HG03442 (cell line): Measurements from ENCODE around the gene IL1RN.

Source experiments
- ATAC-seq: cut with Tn5 transposase; IDR thresholded peaks from one replicate; pipeline ENCODE4 v1.9.1; 2021; ENCODE audit warnings: mild to moderate bottlenecking, moderate library complexity; ENCODE audit not compliant: unreplicated experiment

IL1RN gene

DNA sequence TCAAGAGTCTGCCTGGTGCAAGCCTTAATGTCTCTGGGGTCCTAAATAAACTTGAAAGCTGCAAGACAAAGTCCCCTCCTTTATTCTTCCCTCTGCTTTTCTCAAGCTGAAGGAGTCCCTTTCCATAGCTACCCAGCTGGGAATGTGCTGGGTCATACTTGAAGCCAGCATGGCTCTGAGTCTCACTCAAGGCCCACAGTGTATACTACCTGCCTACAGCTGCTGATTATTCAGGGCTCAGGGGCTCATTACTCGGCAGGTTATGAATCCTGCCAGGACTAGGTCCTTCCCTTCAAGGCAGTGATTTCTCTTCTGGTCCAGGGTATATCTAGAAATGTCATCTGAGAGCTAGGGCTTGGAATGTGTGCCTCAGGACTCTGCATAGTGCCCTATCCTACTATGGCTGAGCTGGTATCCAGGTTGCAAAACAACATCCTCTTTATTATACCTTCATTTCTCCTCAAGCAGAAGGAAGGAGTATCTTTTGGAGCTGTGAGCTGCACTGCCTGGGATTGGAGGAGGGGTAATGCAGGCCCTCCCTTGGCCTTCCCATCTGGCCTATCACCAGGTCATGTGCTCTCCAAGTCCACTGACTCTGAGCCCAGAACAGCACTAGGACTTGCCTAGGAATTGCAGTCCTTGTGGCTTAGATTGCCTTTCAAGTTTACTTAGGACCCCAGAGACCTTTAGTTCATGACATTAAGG is 22.3 kb downstream of the IL1RN start:
- no peak for ATAC-seq

DNA sequence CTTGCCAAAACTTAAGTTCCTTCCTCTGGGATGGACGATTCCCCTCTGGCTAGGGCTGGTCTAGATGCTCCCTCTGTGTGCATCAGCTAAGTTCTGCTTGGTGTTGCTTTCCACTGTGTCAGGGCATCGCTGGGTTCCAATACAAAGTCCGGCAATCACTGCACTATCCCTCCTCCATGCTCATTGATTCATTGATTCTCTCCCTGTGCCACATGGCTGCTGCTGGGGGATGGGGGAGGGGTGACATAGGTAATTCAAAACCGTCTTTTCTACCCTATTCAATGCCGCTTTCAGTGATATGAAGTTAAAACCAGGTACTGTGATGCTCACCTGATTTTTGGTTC is 22.8 kb downstream of the IL1RN start:
- no peak for ATAC-seq

DNA sequence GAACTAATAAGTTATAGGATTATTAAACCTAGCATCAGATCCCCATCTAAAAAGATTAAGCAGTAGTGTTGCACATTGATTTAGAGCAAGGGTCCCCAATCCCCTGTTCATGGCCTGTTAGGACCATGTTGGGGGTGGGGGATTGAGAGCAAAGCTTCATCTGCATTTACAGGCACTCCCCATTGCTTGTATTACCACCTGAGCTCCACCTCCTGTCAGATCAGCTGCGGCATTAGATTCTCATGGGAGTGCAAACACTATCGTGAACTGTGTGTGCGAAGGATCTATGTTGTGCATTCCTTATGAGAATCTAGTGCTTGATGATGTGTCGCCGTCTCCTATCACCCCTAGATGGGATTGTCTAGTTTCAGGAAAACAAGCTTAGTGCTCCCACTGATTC is 27.9 kb downstream of the IL1RN start:
- no peak for ATAC-seq

DNA sequence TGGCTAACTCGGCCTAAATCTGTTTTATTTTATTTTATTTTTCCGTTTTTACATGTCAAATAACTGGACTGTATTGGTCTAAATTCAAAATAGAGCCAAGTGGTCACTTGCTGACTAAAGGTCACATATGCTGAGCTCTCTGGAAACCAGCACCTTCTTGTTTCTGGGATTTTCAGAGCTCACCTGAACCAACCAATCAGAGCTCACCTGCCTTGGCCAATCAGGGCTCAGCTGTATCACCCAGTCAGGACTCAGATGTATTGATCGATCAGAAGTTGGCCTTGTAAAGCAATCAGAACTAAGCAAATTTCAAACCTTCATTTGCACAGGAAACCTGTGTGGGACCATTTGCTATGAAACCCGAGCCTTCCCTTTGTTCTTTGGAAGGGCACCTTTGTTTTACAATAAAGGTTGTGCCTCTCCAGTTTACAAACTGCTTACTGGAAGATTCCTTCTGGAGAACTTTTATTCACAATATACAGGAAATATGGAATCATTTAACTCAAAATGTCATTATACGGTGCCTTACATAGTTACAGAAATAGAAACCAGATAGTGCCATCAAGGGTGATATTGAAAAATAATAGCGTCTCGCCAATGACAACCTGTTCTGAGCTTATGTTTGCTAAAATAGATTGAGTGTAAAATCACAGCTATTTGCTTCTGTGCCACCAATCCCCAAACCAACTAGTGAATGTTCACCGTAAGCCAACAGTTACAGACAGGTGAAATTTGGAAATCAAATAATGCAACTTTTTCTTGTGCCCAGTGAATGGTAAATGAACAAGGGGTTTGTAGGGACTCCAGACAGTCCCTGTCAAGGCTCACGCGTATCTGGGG is 29.1 kb downstream of the IL1RN start:
- no peak for ATAC-seq

DNA sequence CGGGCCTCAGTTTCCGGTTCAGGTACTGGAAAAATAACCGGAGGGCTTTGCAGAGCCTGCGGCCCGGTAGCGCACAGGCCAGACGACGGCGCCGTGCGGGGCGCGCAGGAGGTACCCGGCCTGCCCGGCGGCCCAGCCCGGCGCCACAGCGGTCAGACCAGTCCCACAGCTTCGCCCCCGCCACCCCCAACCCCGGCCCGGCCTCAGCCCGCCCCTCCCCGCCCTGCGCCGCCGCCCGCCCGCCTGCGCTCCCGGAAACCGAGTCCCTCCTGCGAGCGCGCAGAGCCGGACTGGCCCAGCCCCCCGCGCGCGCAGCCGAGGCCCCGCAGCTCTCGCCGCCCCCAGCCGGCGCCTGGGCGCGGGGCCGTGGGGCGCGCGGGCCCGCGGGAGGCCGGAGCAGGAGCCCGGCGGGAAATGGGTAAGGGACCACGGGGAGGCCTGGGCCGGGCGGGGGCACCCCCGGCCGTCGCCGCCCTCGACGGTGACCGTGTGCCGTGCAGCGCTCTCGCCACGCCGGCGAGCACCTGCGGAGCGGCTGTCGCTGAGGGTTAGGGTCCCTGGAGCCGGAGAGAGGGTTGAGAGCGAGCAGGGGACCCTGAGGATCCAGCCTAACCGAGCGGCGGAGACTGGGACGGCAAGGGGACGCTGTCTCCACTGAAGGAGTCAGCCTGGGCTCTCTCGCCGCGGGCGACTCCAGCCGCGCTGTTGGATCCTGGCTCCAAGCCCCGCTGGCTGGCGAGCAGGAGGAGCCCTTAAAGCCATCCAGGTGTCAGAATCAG is 29.9 kb downstream of the IL1RN start:
- ATAC-seq, result peak; percentile 63

DNA sequence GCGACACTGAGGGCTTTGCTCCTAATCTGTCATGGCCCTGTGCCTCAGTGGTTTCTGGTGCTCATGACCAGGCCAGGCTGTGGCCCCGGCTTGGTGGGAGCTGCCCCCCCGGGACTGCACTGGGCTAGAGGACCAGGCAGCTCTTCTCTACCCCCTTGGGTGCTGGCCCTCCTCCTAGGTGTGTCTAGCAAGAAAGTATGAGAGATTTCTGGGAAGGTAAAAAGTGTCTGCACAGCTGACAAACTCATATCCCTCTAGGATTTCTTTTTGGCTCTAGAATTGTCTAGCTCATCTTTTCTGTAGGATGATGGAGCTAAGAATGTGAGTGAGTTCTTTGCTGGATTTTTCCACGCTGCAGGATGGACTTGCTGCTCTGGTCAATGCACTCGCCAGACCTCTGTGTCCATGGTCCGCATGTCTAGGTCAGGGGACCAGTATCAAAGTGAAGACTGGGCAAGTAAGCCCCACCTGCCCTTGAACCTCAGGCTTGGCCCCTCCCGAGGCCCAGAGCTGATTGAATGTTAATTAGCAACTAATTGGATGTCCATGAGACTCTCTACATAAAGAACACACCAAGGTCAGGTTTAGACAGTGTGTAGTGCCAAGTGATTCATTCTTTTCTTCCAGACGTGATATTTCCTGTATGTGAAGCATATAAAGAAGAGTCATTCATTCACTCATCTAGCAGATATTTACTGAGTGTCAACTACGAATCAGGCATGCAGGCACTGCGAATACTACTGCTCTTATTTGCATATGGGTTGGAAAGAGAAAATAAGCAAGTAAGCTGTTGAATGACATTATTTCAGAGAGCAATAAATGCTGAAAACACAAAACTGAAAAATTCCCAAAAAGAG is 30.7 kb downstream of the IL1RN start:
- peak; percentile 25 for ATAC-seq

DNA sequence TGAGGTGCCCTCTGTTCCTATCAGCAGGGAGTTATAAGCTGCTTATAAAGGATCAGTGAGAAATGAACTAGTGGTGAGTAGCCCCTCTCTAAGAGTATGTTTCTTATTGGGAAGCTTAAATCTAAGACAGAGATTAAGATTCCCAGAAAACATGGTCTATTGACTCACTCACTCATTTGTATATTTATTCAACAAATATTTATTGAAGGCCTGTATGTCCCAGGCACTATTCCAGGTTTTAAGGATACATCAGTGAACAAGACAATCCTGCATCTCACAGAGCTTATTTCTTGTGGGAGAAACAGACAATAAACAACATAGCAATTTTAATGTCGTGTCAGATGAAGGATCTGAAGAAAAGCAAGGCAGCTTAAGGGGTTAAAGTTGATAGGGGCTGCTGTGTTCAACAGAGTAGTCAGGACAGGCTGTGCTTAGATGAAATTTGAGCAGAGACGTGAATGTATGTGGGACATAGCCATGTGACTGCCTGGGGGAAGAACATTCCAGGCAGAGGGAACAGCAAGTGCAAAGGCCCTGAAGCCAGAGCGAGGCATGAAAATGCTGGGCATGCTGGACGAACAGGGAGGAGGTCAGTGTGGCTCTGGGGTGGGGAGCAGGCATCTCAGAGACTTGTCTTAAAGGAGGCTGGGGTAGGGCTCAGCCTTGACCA is 31.6 kb downstream of the IL1RN start:
- ATAC-seq, result no peak

DNA sequence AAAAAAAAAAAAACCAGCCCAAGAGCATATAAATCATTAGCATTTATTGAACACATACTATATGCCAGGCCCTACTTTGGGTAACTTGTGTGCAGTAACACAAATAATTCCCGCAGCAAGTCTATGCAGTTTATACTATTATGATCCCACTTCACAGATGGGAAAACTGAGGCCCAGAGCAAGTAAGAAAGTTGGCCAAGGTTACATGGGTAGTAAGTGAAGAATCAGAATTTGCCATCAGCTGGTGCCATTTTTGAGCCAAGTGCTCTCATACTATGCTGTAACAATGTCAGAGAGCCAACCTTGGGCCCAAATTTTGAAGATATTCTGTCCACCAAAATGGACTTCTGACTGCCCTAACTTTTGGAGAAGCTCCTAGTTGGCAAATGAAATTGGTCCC is 32.9 kb downstream of the IL1RN start:
- ATAC-seq, result no peak

DNA sequence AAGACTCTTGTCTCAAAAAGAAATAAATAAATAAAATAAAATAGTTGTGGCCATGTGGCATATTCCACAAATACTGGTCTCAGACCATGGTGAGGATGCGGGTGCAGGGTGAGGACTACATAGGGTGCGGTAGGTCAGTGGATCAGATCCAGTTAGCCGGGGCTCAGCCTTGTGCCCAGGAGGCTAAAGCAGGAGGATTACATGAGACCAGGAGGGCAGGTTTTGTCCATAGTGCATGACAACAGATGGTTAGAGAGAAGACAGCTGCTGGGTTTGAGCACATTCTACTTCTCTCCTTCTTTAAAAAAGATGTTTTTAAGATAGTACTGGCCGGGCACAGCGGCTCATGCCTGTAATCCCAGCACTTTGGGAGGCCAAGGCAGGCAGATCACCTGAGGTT is 33.6 kb downstream of the IL1RN start:
- no peak for ATAC-seq

DNA sequence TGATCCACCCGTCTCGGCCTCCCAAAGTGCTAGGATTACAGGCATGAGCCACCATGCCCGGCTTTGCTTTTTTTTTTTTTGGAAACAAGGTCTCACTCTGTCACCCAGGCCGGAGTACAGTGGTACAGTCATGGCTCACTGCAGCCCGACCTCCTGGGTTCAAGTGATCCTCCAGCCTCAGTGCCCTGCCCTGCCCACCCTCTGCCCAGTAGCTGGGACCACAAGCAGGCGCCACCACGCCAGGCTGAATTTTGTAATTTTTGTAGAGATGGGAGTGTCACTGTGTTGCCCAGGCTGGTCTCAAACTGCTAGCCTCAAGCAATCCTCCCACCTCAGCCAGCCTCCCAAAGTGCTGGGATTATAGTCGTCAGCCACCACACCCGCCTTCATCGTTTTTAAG is 34.8 kb downstream of the IL1RN start:
- no peak for ATAC-seq

DNA sequence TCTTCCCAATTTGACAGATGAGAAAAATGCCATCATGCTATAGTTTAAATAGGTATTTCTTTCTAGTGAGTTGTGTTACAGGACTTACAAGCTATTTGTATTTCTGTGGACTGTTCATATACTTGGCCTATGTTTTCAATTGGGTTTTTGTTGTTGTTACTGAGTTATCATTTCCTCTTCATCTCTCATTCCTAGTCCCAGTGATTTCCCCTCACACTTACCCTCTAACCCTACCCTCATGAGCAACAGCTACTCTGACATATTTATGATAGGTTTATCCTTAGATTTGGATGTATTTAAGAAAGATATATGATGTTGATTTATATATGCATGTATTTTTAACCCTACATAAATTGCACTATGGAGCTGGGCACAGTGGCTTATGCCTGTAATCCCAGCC is 35.5 kb downstream of the IL1RN start:
- no peak for ATAC-seq

DNA sequence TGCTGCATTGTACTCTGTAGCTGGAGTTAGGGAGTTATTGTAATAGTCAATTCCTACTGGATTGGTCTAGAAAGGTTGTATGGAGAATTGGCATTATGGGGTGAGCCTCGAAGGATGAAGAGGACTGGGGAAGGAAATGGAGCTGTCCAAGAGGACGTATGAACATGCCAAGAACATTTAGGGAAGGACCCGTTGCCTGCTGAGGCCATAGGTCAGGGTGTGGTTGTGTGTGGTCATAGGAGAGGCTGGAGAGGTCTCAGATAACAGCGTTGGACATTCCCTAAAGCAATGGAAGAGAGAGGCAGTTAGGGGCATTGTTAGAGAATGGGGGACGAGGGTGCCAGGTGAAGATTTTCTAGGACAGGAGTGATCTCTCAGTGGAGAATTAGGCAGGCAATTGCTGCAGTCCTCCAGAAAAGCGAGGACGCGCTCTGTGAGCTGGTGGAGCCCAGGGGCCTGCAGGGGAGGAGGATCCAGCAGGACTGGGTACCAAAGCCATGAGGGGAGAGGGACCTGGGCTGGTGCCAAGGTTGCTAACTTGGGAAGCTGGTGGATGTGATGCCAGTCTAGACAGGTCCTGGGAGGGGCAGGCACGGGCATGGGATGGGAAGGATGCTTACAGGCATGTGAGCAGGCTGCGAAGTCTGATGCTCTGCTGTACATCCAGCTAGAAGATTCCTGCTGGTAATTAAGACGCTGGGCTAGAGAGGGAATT is 37.0 kb downstream of the IL1RN start:
- no peak for ATAC-seq

DNA sequence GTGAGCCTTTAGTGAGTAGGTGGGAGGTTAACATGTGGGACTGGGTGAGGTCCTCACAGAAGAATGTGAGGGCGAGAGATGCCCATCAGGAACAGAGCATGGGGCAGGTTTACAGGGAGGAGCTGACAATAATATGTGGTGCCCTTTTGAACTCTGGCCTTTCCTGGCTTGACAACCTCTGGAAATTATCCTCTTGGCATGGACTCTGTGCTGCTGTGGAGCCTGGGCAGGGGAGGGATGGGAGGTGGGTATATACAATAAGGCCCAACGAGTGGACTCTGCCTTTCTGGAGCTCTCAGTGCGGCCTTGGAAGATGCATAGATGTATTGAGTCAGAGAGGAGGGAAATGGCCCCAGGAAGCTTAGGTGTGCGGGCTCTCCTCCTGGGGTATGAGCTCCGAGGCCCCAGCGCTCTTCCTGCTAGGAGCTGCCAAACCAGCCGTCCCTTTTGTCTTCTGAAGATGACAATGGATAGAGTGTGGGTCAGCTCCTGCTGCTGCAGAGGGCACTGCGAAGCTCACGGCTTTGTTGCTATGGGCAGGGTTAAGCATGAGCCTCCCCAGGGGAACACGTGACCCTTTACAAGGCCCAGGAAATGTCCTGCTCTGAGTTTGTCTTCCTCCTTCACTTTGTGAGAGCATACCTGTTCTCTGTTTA is 37.7 kb downstream of the IL1RN start:
- ATAC-seq, result no peak

DNA sequence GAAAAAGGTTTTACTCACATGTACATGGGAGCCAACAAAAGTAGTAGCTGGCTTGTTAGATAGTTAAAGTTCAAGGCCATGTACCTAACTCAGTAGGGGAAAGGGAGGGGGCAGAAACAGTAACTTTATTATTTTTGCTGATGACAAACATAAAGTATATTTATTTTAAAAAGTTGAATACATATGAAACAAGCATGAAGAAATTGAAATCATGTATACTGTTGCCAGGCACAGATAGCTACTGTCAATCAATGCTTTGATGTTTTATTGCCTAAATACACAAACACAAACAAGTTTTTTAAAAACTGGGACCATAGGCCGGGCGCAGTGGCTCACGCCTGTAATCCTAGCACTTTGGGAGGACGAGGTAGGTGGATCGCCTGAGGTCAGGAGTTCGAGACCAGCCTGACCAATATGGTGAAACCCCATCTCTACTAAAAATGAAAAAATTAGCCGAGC is 38.8 kb downstream of the IL1RN start:
- no peak for ATAC-seq

DNA sequence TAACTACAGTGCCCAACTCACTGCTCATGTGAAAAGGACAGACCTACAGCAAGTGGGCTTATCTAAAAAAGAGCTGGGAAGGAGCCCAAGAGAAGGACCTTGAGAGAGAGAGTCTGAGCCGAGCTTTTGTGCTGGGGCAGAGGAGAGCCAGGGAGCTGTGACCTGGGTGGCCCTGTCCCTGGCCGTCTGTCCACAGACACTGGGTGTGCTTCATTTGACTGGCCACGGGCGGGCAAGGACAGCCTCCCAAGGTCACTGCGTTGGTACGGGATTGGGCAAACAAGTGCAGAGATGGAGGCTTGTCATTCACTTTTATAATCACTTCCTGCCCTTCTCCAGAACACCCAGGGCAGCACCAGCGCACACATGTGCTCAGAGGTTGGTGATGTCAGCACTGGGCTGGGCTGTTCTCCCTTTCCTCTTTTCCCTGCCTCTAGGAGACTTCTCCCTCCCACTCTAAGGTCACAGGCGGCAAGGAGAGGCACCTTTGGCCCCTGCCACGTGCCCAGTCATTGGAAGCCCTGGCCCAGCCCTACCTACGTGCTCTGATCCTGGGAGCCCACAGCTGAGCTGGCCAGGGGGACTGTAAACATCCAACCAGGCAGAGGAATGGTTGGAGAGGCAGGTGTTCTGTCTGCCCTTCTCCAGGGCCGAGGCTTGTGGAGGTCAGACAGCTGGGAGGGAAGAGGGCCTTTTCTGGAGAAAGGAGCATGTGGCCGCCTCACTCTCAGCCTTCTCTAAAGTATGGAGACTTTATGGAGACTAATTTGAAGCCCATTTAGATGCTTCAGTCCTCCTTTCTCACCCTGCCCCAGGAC is 39.9 kb downstream of the IL1RN start:
- no peak for ATAC-seq

DNA sequence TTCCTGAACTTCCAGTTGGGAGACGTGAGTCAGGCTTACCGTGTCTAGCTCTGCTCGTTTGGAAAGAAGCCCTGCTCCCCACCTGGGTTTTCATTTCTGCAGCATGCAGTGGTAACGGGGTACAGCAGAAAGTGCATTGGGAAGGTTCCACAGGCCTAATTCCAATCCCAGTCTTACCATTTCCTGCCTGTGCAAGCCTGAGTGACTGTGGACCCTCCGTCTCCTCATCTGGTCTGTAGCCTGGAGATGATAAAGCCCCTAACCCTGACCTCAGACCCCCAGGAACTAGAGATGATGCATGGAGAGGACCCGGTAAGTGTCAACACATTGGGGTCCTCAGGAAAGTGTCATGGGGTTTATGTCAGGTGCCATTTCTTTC is 40.6 kb downstream of the IL1RN start:
- no peak for ATAC-seq

DNA sequence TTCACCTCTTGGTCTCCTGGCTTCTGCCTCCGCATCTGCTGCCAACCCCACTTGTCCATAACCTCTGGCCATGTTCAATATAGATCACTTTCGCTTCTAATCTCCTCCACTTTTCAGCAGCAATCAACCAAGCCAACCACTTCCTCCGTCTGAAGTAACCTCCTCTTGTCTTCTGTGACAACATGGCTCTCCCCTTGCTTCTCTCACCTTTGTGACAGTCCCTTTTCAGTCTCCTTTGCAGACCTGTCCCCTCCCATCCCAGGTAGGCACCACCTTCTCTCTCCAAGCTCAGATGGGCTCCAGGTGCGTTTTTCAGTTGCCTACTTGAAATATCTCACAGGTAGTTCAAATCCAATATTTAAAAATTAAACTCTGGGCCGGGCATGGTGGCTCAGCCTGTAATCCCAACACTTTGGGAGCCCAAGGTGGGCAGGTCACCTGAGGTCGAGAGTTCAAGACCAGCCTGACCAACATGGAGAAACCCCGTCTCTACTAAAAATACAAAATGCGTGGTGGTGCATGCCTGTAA is 41.7 kb downstream of the IL1RN start:
- no peak for ATAC-seq

DNA sequence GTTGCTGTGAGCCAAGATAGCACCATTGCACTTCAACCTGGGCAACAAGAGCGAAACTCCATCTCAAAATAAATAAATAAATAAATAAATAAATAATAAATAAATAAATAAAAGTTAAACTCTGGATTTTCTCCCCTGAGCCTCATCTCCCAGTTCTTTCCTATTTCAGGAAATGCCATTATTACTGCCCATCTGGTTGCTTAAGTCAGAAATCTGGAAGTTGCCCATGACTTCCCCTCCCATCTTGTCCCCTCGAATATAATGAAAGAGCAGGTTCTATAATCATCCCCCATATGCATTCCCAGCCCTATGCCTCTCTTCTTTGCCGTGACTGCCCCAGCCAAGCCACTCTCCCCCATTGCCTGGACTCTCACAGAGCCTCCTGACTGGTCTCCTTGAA is 42.2 kb downstream of the IL1RN start:
- no peak for ATAC-seq
